Measurements from ENCODE around the gene RNF130.

RNF130 gene

GRCh38 chr5:179912951-179913350, 158.6 kb downstream of the RNF130 start:
- DNase-seq = no peak

GRCh38 chr5:179912386-179912785, 159.2 kb downstream of the RNF130 start:
- no peak for DNase-seq

GRCh38 chr5:179909224-179909623, 162.3 kb downstream of the RNF130 start:
- no peak for DNase-seq

GRCh38 chr5:179908528-179908927, 163.0 kb downstream of the RNF130 start:
- no peak for DNase-seq

GRCh38 chr5:179907556-179908324, 163.8 kb downstream of the RNF130 start, which contains the start of gene TBC1D9B:
TBC1D9B (minus strand) TSS chr5:179907897; CDS start chr5:179907821, 76 bp downstream.
- peak; percentile 54 to 83 (median 66) for DNase-seq

GRCh38 chr5:179906795-179907555, 164.6 kb downstream of the RNF130 start:
- peak in 2 of 5 experiments; percentile 4 to 47 for DNase-seq

- no peak for DNase-seq
Measured at GRCh38 chr5:179906294-179906794, 165.2 kb downstream of the RNF130 start.

GRCh38 chr5:179905161-179905560, 166.4 kb downstream of the RNF130 start:
- DNase-seq = no peak

Data from T-helper 2 cell (primary cell).